Activated CD8-positive, alpha-beta T cell treated with anti-CD3 and anti-CD28 coated beads for 36 hours (primary cell): Measurements from ENCODE around the gene KRTAP5-4. TPM values are rescaled to one million over a fixed set of nuclear protein-coding genes. Genes with fewer than 3 reads are reported as not detected.
"Not testable (repeated sequence)": the region's sequence is repeated elsewhere in the genome, so short reads cannot be mapped to it uniquely, and the experiment has no call there.

Source experiments
- ATAC-seq: fragments of 200-7000 bp; cut with Tn5 transposase; one replicate; pipeline ENCODE4 v1.10.0; 2021; ENCODE audit warnings: mild to moderate bottlenecking, moderate library complexity
- CTCF ChIA-PET: fragments of 350-600 bp; sonication (Branson Sonifier 250); formaldehyde crosslinking; loops from one replicate; lab custom pipeline; 2021; ENCODE audit warnings: antibody characterized with exemption; lab: Charles Lee
- POLR2A ChIA-PET: fragments of 350-600 bp; sonication (Branson Sonifier 250); formaldehyde crosslinking; loops from one replicate; lab custom pipeline; 2021; ENCODE audit warnings: antibody characterized with exemption; lab: Charles Lee
- DNase-seq: peaks from one replicate; pipeline ENCODE4 v3.0.0-alpha.2; 2020
- H3K27ac Mint-ChIP-seq: one replicate; pipeline ENCODE4 v1.8.0; 2021; ENCODE audit warnings: mild to moderate bottlenecking, mixed read lengths
- H3K27me3 Mint-ChIP-seq: one replicate; pipeline ENCODE4 v1.8.0; 2021; ENCODE audit warnings: mixed read lengths
- H3K36me3 Mint-ChIP-seq: one replicate; pipeline ENCODE4 v1.8.0; 2021; ENCODE audit warnings: low read depth, mixed read lengths
- H3K4me1 Mint-ChIP-seq: one replicate; pipeline ENCODE4 v1.8.0; 2021; ENCODE audit warnings: low read depth, mixed read lengths
- H3K4me3 Mint-ChIP-seq: one replicate; pipeline ENCODE4 v1.8.0; 2021; ENCODE audit warnings: mild to moderate bottlenecking, moderate library complexity, mixed read lengths
- H3K9me3 Mint-ChIP-seq: one replicate; pipeline ENCODE4 v1.8.0; 2021; ENCODE audit warnings: mixed read lengths
- CTCF ChIP-seq: fragments of 200-600 bp; IDR thresholded peaks from one replicate; pipeline ENCODE4 v1.8.0; 2022; ENCODE audit warnings: antibody characterized with exemption, mild to moderate bottlenecking
- intact Hi-C: fragments of 100-400 bp; cut with micrococcal nuclease; formaldehyde crosslinking; loops from one replicate; pipeline ENCODE4 v1.10.0; 2022
- total RNA-seq, 2 experiments: library from RNA; stranded (reverse); gene quantifications; one replicate each; pipeline ENCODE4 v1.2.3, GENCODE V29; 2021

KRTAP5-4 gene, protein sequence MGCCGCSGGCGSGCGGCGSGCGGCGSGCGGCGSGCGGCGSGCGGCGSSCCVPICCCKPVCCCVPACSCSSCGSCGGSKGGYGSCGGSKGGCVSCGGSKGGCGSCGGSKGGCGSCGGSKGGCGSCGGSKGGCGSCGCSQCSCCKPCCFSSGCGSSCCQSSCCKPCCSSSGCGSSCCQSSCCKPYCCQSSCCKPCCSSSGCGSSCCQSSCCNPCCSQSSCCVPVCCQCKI
- total RNA-seq: not detected

DNA sequence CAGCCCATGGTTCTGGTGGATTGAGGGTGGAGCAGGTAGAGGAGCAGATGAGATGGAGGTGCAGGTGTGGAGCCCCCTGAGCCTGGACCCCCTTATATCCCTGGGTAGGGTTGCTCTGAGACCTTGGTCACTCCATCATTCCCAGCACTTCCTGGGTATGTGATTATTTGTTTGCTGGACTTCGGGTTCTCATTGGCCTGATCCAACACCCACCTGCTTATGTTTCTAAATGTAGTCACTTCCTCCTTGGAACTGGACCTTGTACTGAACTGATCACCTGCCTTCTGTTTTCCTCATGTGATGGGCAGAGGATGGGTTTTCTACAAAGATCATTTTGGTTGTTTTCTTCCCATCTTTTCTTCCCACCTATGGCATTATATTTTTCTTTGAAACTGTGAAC, at the start of gene KRTAP5-4:
KRTAP5-4 (minus strand) TSS at position 53 of the 400 bp plus-strand sequence; CDS start at position 8, 45 bp downstream.
- CTCF ChIA-PET: interaction anchor here (1.3 kb wide), 1 partner anchor 9 kb away, joined by 3 read pairs; no protein-coding TSS in a partner anchor
- no peak for DNase-seq
- Mint-ChIP-seq H3K9me3 (no peaks in the 10 kb centered on the region), H3K4me1 (peaks cover 6% of the 10 kb centered on the region), H3K27me3 (peaks cover 12% of the 10 kb centered on the region), H3K36me3 (no peaks in the 10 kb centered on the region), H3K27ac (no peak within 1 kb of the TSS), H3K4me3 (no peak within 1 kb of the TSS)
- intact Hi-C loops: no loop called here
- ATAC-seq: no peak
- POLR2A ChIA-PET: no interaction called here
- TF ChIP-seq CTCF: no peak

DNA sequence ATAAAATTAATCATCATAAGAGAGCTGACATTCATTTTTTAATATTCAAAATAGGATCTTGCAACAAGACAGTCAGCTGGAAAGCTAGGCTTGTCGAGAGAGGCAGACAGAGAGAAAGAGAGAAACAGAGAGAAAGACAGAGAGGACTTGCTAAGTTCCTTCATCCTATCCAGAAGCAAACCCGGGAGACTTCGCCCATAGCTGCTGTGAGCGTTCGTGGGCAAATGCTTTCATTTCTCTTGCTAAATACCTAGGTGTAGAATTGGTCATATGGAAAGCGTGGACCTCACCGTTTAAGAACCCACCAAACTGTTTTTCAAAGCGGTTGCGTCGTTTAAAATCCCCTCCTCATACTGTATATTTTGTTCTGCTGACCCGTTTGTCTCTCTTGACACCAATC, 49.7 kb upstream of the KRTAP5-4 start:
- Mint-ChIP-seq H3K27me3 (peaks cover 33% of the 10 kb centered on the region), H3K9me3 (no peaks in the 10 kb centered on the region), H3K4me1 (no peaks in the 10 kb centered on the region), H3K27ac (no peak overlapping the region), H3K4me3 (no peak overlapping the region), H3K36me3 (no peaks in the 10 kb centered on the region)
- POLR2A ChIA-PET: no interaction called here
- no peak for TF ChIP-seq CTCF
- CTCF ChIA-PET: interaction anchor here (0.8 to 1.2 kb wide), 2 partner anchors 19 to 161 kb away, joined by 3 read pairs; no protein-coding TSS in a partner anchor
- ATAC-seq: no peak
- intact Hi-C loops: no loop called here
- DNase-seq: no peak

- no peak for TF ChIP-seq CTCF
- POLR2A ChIA-PET: no interaction called here
- intact Hi-C loops: no loop called here
- Mint-ChIP-seq H3K27ac (no peak overlapping the region), H3K36me3 (no peaks in the 10 kb centered on the region), H3K4me3 (no peak overlapping the region), H3K4me1 (no peaks in the 10 kb centered on the region), H3K9me3 (no peaks in the 10 kb centered on the region), H3K27me3 (peaks cover 32% of the 10 kb centered on the region)
- no peak for ATAC-seq
- CTCF ChIA-PET: interaction anchor here (0.8 to 1.2 kb wide), 2 partner anchors 18 to 162 kb away, joined by 3 read pairs; no protein-coding TSS in a partner anchor
- DNase-seq: no peak
These were observed 49.0 kb upstream of the KRTAP5-4 start for GRCh38 chr11:1670905-1671371.

DNA sequence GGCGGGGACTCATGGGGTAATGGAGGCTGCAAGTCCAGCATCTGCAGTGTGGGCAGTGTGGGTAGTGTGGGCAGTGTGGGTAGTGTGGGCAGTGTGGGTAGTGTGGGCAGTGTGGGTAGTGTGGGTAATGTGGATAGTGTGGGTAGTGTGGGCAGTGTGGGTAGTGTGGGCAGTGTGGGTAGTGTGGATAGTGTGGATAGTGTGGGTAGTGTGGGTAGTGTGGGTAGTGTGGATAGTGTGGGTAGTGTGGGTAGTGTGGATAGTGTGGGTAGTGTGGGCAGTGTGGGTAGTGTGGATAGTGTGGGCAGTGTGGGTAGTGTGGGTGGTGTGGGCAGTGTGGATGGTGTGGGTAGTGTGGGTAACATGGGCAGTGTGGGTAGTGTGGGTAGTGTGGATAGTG, 48.5 kb upstream of the KRTAP5-4 start:
- intact Hi-C loops, H3K36me3 Mint-ChIP-seq, H3K9me3 Mint-ChIP-seq, DNase-seq, H3K4me1 Mint-ChIP-seq, ATAC-seq, H3K4me3 Mint-ChIP-seq, H3K27ac Mint-ChIP-seq: not testable (repeated sequence)
- CTCF ChIA-PET: interaction anchor here (0.9 kb wide), 1 partner anchor 18 kb away, joined by 4 read pairs; no protein-coding TSS in a partner anchor
- H3K27me3 Mint-ChIP-seq: peaks cover 27% of the 10 kb centered on the region
- POLR2A ChIA-PET: interaction anchor here (0.6 kb wide), 1 partner anchor 940 kb away, joined by 3 read pairs; no protein-coding TSS in a partner anchor

DNA sequence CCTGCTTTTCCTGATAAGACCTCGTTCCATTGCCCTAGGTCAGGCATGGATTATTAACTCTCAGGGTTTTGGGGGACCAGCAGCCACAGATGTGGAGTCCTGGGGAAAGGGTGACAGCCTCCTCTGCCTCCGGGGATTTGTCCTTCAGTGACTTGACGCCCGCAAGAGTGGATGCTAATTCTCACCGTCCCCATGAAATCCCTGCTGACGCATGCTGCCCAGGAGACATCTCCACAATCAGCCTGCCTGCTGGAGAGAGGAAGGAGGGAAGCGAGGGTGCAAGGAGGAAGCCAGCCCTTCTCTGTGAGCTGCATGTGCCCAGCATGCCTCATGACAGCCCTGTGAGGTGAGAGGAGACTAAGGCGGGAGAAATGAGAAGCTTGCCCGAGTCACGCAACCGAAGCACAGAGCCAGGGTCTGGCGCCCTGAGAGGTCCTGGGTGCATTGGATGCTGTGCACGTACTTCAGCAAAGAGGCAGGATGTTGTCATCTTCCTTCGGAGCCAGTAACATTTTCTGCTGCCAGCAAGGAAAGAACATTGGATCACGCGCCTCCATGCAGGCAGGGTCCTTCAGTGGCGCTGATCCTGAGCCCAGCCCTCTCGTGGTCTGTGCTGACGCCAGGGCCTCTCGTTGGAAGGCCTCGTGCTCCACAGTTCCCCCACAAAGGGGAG, 47.7 kb upstream of the KRTAP5-4 start:
- ChIA-PET CTCF (interaction anchor here (0.9 kb wide), 1 partner anchor 17 kb away, joined by 4 read pairs; no protein-coding TSS in a partner anchor), POLR2A (interaction anchor here (0.6 kb wide), 1 partner anchor 941 kb away, joined by 3 read pairs; no protein-coding TSS in a partner anchor)
- ATAC-seq (peak; percentile 17), DNase-seq (no peak)
- no peak for TF ChIP-seq CTCF
- no peaks in the 10 kb centered on the region for H3K9me3 Mint-ChIP-seq
- no peaks in the 10 kb centered on the region for H3K36me3 Mint-ChIP-seq
- intact Hi-C loops: no loop called here
- H3K27ac Mint-ChIP-seq: no peak overlapping the region
- H3K4me1 Mint-ChIP-seq: no peaks in the 10 kb centered on the region
- peaks cover 22% of the 10 kb centered on the region for H3K27me3 Mint-ChIP-seq
- no peak overlapping the region for H3K4me3 Mint-ChIP-seq
